Measurements from ENCODE around the gene DBP.

The DBP gene

DNA sequence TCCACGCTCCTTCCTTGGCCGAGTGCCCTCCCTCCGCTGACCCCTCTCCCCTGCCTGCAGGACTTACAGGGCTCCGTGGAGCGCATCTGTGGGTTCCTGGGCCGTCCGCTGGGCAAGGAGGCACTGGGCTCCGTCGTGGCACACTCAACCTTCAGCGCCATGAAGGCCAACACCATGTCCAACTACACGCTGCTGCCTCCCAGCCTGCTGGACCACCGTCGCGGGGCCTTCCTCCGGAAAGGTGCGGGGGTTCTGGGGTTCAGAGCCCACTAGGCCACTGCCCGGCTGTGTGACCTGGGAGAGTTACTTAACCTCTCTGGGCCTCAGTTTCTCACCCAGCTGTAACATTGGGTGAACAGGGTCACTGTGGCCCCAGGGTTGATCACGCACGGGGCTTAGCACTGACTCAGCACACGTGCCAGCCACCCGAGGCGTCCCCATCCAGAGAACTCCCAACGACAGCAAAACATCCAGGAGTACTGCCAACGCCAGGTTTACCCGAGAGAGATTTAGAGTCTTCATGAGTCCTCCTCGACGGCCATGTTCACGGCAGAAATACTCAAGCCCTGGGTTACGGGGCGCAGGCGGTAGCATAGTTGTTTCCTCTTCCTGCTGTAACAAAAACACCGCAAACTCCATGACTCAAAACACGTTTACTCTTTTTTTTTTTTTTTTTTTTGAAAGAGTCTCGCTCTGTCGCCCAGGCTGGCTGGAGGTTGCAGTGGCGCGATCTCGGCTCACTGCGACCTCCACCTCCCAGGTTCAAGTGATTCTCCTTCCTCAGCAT, 40.3 kb downstream of the DBP start:
- peak; percentile 68 for DNase-seq (ENCODE audit: extremely low spot score)
- TF ChIP-seq, protein P1, sequence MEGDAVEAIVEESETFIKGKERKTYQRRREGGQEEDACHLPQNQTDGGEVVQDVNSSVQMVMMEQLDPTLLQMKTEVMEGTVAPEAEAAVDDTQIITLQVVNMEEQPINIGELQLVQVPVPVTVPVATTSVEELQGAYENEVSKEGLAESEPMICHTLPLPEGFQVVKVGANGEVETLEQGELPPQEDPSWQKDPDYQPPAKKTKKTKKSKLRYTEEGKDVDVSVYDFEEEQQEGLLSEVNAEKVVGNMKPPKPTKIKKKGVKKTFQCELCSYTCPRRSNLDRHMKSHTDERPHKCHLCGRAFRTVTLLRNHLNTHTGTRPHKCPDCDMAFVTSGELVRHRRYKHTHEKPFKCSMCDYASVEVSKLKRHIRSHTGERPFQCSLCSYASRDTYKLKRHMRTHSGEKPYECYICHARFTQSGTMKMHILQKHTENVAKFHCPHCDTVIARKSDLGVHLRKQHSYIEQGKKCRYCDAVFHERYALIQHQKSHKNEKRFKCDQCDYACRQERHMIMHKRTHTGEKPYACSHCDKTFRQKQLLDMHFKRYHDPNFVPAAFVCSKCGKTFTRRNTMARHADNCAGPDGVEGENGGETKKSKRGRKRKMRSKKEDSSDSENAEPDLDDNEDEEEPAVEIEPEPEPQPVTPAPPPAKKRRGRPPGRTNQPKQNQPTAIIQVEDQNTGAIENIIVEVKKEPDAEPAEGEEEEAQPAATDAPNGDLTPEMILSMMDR (IDR thresholded peaks at IDR 0.05; ENCODE audit: control extremely low read depth, extremely low read depth, low read depth, missing control alignments), result no peak
- ChIA-PET POLR2A (interaction anchor here (1.1 kb wide), 1 partner anchor 22 kb away, joined by 3 read pairs; the partner anchor contains the start of genes RPL18 and SPHK2), CTCF (interaction anchor here (0.9 kb wide), 1 partner anchor 7 kb away, joined by 3 read pairs; no protein-coding TSS in a partner anchor)

DNA sequence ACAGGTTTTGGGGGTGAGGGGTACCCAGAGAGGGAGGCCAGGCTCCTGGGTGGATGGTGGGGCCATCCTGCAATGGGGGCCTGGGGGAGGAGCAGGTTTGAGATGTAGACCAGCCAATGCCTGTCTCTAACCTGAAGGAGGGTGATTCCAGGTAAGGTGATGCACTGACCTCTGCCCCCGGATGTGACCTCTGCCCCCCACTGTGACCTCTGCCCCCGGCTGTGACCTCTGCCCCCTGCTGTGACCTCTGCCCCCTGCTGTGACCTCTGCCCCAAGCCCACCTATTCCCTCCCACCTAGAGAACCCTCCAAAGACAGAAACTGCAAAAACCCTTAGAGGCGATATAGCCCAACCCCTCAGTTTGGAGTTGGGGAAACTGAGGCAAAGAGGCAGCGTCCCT, 40.9 kb downstream of the DBP start:
- ChIA-PET POLR2A (interaction anchor here (1.1 kb wide), 1 partner anchor 23 kb away, joined by 3 read pairs; the partner anchor contains the start of genes RPL18 and SPHK2), CTCF (interaction anchor here (4.4 kb wide), 1 partner anchor 12 kb away, joined by 18 read pairs; no protein-coding TSS in a partner anchor)
- DNase-seq (ENCODE audit: extremely low spot score), result no peak
- TF ChIP-seq, protein P1 (IDR thresholded peaks at IDR 0.05; ENCODE audit: control extremely low read depth, extremely low read depth, low read depth, missing control alignments), result no peak

DNA sequence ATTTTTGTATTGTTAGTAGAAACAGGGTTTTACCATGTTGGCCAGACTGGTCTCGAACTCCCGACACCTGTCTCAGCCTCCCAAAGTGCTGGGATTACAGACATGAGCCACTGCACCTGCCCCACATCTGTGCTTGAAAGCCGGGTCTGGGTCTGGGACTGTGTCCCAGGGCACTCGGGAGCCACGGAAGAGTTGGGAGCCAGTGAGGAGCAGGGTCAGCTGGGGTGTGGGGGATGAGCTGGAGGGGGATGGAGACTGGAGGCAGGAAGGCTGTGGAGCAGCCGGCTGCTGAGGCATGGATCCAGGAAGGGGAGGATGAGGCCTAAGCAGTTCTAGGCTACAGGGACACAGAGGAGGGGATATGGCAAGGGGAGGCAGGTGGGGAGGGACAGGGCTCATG, 41.3 kb downstream of the DBP start:
- ChIA-PET POLR2A (no interaction called here), CTCF (interaction anchor here (0.9 to 4.4 kb wide), 2 partner anchors 12 to 13 kb away, joined by 4 to 18 read pairs; no protein-coding TSS in a partner anchor)
- no peak for DNase-seq (ENCODE audit: extremely low spot score)
- TF ChIP-seq, protein P1 (IDR thresholded peaks at IDR 0.05; ENCODE audit: control extremely low read depth, extremely low read depth, low read depth, missing control alignments), result no peak

DNA sequence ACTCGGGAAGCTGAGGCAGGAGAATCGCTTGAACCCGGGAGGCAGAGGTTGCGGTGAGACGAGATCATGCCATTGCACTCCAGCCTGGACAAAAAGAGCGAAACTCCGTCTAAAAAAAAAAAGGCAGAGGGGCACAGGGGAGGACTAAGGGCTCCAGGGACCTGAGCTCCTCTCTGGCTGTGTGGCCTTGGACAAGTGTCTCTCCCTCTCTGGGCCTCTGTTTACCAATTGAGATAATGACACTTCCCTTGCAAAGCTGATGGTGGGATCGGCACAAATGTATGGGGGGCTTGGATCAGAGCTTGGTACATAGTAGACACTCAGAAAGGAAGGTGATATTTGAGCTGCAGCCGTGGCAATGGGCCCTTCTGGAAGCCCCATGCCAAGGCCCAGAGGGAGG, 42.0 kb downstream of the DBP start:
- ChIA-PET POLR2A (no interaction called here), CTCF (interaction anchor here (0.9 to 4.4 kb wide), 2 partner anchors 11 to 14 kb away, joined by 4 to 18 read pairs; no protein-coding TSS in a partner anchor)
- no peak for DNase-seq (ENCODE audit: extremely low spot score)
- TF ChIP-seq, protein P1 (IDR thresholded peaks at IDR 0.05; ENCODE audit: control extremely low read depth, extremely low read depth, low read depth, missing control alignments), result no peak

DNA sequence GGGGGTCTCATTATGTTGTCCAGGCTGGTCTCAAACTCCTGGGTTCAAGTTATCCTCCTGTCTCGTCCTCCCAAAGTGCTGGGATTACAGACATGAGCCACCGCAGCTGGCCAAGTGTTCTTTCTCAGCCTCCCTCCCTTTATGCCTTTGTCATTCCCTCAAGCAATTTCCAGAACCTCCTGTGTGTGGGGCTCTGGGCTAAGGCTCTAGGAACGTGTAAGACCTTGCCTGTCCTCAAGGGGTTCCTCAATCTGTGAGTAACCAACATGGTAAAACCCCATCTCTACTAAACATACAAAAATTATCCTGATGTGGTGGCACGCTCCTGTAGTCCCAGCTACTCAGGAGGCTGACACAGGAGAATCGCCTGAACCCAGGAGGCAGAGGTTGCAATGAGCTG, 46.2 kb downstream of the DBP start:
- ChIA-PET POLR2A (no interaction called here), CTCF (interaction anchor here (1.0 to 8.7 kb wide), 4 partner anchors 16 to 324 kb away, joined by 3 to 133 read pairs (median 38); partner anchors contain the start of gene SPACA4)
- TF ChIP-seq, protein P1 (IDR thresholded peaks at IDR 0.05; ENCODE audit: control extremely low read depth, extremely low read depth, low read depth, missing control alignments), result no peak
- no peak for DNase-seq (ENCODE audit: extremely low spot score)

DNA sequence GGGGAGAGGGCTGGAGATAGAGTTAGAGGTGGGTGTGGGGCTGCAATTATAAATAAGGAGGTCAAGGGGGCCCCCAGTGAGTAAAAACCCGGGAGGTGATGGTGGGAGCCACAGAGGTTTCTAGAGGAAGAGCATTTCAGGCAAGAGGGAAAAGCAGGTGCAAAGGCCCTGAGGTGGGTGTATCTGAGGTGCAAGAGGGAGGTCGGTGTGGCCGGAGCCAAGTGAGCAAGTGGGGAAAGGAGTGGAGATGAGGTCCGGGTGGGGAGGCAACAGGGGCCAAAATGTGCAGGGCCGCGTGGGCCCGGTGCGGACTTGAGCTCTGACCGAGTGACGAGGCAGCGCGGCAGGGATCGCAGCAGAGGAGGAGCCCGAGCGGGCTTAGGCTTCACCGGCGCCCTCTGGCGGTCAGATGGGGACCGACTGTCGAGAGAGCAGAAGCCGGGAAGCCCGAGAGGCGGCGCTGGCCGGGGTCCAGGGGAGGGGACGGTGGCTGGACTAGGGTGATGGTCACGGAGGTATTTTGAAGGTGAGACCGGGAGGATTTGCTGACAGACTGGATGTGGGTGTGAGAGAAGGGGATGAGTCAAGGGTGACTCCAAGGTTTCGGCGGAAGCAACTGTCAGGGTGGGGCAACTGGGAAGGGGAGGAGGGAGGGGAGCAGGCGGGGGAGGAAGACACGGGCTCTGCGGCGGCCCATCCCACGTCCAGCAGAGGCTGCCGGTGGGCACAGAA, 48.3 kb downstream of the DBP start:
- CTCF ChIA-PET, result interaction anchor here (0.6 to 8.7 kb wide), 29 partner anchors 9 to 322 kb away, joined by 3 to 133 read pairs (median 4); partner anchors contain the start of genes FAM83E, KDELR1, SPACA4 and SULT2B1

More for the DNA sequence above, 48.3 kb downstream of the DBP start:
- peak; percentile 91 for DNase-seq (ENCODE audit: extremely low spot score)
- POLR2A ChIA-PET, result interaction anchor here (1.0 kb wide), 1 partner anchor 30 kb away, joined by 4 read pairs; the partner anchor contains the start of genes RPL18 and SPHK2
- TF ChIP-seq, protein P1 (IDR thresholded peaks at IDR 0.05; ENCODE audit: control extremely low read depth, extremely low read depth, low read depth, missing control alignments), result peak; percentile 98
